ENCODE data around the gene MT1X.

The MT1X gene

DNA sequence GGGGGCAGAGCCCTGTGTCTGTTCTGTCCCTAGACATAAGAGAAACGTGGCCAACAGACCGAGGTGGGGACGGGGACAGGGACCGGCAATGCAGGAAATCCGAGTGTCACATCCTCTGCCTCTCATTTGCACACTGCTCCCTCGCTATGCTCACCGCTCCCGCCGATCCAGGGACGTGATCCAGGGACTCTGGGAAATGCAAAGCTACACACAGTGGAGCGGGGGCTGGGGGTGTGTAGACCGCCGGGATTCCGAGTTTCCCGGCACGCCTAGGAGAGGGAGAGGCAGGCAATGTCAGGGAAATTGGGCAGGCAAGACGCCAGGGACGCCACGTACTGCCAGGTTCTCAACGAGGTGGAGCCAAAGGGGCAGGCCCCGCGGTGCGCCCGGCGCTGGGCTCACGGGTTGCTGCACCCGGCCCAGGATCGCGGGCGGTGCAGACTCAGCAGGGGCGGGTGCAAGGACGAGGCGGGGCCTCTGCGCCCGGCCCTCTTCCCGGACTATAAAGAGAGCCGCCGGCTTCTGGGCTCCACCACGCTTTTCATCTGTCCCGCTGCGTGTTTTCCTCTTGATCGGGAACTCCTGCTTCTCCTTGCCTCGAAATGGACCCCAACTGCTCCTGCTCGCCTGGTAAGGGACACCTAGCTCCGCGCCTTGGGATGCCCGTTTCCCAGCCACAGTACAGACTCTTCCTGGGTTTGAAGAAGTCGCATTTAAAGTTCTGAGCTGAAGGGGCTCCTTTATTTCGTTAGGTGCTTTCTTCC, at the start of gene MT1X:
TSS of gene MT1X (plus strand) at position 532 of the 764 bp plus-strand sequence. CDS start at position 603, 71 bp downstream.
- DNase-seq: peak; percentile 78

DNA sequence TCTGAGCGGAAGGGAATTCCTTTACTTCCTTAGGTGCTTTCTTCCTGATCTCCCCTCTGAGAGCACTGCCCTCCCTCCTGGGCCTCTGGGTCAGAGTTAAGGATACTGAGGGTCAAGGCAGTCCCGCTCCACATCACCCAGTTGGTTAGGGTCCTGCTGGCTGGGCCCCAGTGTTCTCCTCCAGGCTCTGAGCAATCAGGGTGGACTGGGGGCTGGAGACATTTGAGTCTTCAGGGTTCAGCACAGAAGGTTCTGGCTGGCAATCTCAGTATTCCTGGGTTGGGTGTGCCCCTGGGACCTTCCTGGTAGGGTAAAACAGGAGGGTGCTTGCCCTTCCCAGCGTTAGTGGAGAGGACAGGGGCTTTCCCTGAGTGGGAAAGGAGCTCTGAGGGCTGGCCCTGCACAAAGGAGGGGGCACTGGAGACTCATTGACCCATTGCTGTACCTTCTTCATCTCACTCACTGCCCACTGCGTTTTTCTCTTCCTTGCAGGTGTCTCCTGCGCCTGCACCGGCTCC, 49.4 kb upstream of the MT1X start:
- no peak for DNase-seq

DNA sequence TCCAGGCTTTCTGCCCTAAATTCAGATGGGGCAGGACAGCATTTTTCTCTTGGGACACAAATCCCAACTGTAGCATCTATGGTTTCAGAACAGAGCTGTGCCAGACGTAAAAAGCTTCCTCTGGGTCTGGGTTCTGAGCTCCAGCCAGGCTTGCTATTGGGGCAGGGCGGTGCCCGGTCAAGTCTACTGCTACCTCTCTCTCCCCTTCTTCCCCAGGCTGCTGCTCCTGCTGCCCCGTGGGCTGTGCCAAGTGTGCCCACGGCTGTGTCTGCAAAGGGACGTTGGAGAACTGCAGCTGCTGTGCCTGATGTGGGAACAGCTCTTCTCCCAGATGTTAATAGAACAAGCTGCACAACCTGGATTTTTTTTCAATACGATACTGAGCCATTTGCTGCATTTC, 48.7 kb upstream of the MT1X start:
- DNase-seq: no peak

DNA sequence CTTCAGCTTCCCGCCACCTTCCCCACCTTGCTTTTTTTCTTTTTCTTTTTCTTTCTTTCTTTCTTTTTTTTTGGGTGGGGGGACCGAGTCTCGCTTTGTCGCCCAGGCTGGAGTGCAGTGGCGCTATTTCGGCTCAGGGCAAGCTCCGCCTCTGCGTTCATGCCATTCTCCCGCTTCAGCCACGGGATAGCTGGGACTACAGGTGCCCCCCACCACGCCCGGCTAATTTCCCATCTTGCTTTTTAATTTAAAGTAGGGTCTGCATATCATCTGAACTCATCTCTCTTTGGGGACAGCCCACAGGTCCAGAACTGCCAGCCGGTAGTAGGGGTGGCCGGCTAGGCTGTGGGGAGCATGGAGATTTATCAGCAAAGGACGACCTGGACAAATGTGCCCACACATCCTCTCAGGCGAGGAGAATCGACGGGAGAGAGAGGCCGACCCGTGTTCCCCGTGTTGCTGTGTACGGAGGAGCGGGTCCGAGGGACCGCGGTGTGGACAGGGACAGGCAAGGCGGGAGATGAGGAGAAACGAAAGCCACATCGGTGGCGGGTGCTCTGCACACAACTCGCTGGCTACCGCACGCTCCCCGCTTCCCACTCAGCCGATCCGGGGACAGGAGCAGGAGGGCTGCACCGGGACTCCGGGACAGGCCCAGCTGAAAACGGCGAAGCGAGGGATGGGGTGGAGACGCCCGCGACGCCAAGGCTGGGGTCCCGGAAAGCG, 47.4 kb upstream of the MT1X start:
- no peak for DNase-seq

DNA sequence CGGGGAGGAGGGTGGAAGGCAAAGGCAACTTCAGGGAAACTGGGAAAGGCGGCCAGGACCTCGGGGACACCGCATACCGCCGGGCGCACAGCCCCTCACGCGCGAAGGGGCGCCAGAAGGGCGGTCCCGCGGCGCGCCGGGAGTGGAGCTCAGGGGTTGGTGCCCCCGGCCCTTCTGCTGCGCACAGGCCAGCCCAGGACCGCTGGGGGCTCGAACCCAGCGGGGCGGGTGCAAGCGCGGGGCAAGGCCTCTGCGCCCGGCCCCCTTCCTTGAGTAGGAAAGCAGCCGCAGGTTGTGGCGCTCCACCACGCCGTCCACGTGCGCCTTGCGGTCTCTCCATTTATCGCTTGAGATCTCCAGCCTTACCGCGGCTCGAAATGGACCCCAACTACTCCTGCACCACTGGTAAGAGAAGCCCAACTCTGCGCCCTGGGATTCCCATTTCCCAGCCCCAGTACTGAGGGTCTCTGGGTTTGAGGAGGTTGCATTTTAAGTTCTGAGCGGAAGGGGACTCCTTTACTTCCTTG, 46.8 kb upstream of the MT1X start:
- DNase-seq: no peak

DNA sequence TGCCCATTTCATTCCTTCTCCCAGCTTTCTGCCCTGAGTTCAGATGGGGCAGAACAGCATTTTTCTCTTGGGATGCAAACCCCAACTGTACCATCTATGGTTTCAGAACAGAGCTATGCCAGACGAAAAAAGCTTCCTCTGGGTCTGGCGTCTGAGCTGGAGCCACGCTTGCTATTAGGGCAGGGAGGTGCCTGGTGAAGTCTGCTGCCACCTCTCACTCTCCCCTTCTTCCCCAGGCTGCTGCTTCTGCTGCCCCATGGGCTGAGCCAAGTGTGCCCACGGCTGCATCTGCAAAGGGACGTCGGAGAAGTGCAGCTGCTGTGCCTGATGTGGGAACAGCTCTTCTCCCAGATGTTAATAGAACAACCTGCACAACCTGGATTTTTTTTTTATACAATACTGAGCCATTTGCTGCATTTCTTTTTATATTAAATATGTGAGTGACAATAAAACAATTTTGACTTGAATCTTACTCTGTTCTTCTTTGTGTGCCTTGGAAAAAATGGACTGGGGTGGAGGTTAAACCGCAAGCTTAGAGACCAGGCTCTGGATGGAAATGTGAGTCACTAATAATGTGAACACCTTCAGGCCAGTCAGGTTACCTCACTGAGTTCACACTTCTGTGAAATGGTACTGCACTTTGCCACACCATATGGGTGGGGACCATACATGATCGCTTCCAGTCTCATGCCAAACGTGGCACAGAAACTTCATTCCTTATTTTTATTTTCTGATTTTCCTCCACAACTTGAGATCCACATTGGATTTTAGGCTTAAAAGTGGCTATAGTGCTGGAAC, 45.5 kb upstream of the MT1X start:
- no peak for DNase-seq

DNA sequence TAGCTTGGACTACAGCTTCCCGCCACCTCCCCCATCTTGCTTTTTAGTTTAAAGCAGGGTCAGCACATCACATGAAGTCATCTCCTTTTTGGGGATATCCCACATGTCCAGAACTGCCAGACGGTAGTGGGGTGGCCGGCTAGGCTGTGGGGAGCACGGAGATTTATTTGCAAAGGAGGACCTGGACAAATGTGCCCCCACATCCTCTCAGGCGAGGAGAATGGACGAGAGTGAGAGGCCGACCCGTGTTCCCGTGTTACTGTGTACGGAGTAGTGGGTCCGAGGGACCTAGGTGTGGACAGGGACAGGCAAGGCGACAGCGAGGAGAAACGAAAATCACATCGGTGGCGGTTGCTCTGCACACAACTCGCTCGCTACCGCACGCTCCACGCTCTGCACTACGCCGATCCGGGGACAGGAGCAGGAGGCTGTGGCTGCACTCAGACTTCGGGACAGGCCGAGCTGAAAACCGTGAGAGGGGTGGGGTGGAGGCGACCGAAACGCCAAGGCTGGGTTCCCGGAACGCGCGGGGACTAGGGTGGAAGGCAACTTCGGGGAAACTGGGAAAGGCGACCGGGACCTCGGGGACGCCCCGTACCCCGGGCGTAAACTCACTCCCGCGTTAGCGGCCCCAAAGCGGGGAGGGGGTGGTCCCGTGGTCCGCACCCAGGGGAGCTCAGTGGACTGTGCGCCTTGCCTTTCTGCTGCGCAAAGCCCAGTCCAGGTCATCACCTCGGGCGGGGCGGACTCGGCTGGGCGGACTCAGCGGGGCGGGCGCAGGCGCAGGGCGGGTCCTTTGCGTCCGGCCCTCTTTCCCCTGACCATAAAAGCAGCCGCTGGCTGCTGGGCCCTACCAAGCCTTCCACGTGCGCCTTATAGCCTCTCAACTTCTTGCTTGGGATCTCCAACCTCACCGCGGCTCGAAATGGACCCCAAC, 44.2 kb upstream of the MT1X start, which contains the start of gene MT1A:
TSS of gene MT1A (plus strand) at position 853 of the 937 bp plus-strand sequence. CDS start at position 926, 73 bp downstream.
- no peak for DNase-seq

DNA sequence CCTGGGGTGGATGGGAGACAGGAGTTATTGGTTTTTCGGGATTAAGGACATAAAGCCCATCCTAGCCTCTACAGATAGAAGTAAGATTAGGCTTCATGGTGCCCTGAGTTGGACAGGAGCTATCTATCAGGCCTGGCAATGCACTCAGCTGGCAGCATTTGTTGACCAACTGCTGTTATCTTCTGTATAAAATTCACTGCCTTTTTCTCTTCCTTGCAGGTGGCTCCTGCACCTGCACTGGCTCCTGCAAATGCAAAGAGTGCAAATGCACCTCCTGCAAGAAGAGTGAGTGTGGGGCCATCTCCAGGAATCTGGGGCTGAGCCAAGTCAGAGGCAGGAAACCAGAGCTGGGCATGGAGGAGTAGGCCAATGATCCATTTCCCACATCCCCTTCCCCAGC, 43.2 kb upstream of the MT1X start:
- DNase-seq: no peak

DNA sequence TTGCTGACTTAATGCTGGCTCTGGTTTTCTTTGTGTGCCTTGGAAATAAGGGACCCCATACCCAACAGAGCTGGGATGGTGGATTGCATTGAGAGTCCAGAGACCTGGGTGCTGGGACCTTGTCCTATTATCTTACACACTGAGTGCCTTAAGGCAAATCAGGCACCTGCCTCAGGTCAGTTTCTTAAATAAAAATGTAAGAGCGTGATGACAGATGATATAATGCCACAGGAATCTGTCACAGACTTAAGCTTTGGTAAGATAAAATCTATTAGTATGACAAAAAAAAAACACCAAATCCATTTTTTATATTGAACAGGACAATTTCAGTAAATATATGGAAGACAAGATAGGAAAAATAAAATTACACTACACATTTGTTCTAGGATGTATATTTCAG, 42.2 kb upstream of the MT1X start:
- no peak for DNase-seq

DNA sequence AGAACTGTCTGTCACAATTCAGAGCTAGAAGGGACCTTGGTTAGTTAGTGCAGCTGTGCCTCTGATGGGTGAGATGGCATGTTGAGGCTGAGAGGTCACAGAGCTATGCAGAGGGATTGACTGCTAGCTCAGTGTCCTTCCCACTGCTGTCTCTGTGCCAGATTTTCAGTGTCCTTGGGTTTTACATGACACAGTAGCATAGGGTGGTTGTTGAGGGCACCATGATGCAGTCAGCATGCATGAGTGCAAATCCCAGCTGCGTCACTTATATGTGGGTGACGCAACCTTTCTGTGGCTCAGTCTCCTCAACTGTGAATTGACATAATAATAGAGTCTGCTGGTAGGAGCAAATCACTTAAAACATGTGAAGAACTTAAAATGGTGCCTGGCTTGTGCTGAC, 41.1 kb upstream of the MT1X start:
- no peak for DNase-seq

DNA sequence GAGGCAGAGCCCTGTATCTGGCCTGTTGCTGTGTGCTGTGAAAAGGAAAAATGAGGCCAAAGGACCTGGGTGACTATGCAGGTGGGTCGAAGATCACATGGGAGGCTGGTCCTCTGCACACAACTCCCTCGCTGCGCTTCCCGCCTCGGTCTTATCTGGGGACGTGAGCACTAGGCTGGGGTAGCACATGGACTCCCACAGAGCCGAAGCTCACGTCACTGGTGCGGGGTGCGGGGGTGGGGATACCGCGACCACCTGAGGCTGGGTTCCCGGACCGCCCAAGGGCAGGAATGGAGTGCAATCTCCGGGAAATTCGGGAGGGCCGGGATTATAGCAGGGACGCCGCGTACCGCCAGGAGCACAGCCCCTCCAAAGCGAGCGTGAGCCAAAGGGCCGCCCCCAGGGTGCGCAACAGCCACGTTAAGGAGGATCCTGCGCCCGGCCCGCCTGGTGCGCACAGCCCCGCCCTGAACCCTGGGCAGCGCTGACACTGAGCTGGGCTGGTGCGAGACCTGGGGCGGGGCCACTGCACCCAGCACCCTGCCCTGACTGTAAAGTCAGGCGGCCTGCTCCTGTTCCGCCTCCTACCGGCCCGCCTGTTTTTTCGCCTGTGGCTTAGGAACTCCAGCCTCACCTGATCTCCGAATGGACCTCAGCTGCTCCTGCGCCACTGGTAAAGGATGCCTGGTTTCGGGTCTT, 39.0 kb upstream of the MT1X start:
- DNase-seq: no peak

DNA sequence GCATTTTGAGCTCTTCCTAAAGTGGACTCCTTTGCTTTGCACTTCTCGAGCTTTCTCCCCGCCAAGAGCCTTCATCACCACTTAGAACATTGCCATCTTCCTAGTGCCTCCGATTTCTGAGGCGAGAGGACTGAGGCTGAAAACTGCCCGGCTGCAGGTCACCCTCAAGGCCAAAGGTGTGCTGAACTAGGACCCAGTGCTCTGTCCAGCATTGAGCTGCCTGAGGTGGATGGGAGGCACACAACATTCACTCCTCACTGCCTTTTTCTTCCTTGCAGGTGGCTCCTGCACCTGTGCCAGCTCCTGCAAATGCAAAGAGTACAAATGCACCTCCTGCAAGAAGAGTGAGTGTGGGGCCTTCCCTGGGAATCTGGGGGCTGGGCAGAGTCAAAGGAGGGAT, 38.4 kb upstream of the MT1X start:
- DNase-seq: no peak

DNA sequence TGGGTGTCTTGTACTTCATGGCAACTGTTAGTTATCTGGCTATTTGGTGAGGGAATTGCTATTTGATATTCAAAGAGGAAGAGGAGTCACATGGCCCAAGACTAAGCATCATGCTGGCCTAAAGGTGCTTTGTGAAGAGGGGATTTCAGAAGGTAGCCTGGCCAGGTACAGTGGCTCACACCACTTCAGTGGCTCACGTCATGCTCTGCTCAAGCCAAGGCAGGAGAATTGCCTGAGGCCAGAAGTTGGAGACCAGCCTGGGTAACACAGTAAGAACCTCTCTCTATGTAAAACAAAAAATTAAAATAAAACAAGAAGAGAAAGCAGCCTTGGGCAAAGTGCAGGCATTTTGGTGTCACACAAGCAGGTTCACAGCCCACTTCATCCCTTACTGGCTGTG, 37.0 kb upstream of the MT1X start:
- no peak for DNase-seq

DNA sequence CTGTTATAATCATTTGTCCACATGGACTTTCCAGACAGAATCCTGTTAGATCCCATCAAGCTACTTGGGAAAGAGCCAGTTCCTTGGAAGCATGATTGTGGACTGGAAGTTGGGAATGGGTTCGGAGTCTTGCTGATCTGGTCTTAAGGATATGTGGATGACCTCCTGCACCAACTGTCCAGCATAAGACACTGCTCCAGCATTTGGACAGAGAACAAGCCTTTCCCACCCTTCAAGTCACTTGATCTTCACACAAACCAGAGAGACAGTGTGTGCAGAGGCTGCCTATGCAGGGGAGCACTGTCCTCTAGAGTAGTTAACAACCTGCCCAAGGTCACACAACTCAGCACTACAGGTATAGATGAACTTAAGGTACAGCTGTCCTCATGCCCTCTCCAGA, 36.4 kb upstream of the MT1X start:
- DNase-seq: no peak

DNA sequence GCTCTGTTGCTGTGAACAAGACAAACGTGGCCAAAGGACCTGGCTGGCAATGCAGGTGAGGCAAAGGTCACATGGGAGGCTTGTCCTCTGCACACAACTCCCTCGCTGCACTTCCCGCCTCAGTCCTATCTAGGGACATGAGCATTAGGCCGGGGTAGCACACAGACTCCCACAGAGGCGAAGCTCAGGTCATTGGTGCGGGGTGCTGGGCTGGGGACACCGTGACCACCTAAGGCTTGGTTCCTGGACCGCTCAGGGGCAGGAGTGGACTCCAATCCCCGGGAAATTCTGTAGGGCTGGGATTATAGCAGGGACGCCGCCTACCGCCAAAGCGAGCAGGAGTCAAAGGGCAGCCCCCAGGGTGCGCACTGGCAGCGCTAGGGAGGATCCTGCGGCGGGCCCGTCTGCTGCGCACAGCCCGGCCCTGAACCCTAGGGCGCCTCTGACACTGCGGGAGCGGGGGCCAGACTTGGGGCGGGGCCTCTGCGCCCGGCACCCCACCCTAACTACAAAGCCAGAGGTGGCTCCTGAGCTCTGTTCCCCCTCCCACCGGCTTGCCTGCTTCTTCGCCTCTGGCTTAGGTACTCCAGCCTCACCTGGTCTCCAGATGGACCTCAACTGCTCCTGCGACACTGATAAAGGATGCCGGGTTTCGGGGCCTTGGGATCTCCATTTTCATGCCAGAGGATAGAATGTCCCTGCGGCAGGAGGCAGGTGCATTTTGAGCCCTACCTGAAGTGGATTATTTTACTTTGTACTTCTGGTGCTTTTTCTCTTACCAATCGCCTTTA, 34.4 kb upstream of the MT1X start:
- DNase-seq: no peak

DNA sequence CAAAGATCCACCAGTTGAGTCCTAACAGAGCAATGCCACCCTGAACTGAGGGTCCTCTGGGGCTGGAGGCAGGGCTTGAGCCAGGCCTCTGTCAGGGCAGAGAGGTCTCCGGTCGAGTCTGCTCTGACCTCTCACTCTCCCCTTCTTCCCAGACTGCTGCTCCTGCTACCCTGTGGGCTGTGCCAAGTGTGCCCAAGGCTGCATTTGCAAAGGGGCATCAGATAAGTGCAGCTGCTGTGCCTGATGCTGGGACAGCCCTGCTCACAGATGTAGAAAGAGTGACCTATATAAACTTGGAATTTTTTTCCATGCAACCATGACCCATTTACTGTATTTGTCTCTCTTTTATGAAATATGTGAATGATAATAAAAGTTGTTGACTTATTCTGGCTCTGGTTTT, 33.0 kb upstream of the MT1X start:
- no peak for DNase-seq

DNA sequence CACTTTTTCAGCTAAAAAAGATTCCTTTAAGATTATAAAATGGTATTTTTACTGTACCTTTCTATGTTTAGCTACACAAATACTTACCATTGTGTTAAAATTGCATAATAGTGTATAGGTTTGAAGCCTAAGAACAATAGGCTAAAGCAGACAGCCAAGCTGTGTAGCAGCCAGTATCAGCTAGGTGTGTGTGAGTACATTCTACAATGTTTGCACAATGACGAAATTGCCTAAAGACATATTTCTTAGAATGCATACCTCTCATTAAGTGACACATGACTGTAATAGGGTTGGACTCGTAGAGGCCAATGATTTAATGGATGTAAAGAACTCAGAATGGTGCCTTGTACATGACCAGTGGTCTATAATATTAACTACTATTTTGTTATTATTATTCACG, 32.5 kb upstream of the MT1X start:
- no peak for DNase-seq

DNA sequence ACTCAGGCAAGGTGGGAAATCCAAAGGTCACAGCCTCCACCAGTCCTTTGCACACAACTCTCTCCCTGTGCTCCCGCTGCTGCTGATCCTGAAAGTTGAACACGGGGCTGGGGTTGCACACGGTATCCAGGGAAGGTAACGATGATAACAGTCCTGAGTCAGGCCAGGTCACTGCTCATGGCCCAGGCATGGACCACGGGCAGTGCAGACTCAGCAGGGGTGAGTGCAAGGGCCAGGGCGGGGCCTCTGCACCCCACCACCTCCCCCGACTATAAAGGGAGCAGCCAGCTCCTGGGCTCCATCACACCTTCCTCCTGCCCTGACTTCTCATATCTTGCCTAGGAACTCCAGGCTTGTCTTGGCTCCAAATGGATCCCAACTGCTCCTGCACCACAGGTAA, 30.7 kb upstream of the MT1X start, which contains the start of gene MT1B:
TSS of gene MT1B (plus strand) at position 301 of the 400 bp plus-strand sequence. CDS start at position 369, 68 bp downstream.
- DNase-seq: no peak

DNA sequence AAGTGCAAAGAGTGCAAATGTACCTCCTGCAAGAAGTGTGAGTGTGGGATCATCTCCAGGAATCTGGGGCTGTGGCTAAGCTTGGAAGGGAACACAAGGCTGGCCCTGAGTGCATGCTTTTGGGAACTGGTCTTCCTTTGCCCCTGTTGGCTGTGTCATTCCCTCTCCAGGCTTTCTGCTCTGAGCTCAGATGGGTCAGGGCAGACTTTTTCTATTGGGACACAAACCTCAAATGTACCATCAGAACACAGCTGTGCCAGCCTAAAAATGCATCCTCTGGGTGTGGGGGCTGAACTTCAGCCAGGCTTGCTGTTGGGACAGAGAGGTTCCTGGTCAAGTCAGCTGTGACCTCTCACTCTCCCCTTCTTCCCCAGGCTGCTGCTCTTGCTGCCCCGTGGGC, 29.7 kb upstream of the MT1X start:
- DNase-seq: no peak

DNA sequence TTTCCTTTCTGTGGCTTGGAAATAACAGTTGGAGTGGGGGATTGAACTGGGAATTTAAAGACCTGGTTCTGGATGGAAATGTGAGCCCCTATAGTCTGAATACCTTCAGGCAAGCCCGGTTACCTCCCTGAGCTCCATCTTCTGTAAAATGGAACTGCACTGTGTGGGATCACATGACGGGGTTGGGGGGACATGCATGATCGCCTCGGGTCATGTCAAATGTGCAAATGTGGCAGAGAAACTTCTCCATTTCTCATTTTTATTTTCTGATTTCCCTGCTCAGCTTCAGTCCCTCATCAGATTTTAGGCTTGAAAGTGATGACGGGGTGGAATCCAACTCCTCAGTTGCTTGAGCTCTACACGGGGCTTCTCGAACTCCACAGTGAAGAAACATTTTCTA, 29.1 kb upstream of the MT1X start:
- no peak for DNase-seq
